ENCODE data around the gene APOL2.
"Not testable (repeated sequence)": the region's sequence is repeated elsewhere in the genome, so short reads cannot be mapped to it uniquely, and the experiment has no call there.

The APOL2 gene

GRCh38 chr22:36225333-36225922 lies 13.9 kb downstream of the APOL2 start:
- in situ Hi-C loops (cut with MboI; ENCODE audit: low sequenced_read_pairs), result no loop called here

DNA sequence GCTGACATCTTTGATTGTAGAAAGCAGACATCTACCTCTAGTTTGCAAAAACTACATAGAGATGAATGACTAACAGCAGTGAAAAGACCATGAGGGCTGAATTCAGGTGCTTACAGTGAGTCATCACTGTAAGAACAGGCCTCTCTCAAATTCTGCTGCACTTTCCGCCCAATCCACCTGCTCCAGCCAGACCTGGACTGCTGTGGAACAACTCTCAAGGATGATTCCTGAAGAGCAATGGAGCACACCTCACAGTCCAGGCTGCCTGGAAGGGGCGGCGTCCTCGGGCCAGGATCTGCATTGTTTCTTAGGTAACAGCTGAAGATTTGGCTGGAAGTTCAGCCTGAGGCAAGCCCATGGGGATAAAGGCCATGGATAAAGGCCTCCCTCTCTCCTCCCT lies 15.1 kb downstream of the APOL2 start:
- in situ Hi-C loops (cut with MboI; ENCODE audit: low sequenced_read_pairs), result no loop called here

GRCh38 chr22:36223504-36223903 lies 15.8 kb downstream of the APOL2 start:
- in situ Hi-C loops (cut with MboI; ENCODE audit: low sequenced_read_pairs), result no loop called here

DNA sequence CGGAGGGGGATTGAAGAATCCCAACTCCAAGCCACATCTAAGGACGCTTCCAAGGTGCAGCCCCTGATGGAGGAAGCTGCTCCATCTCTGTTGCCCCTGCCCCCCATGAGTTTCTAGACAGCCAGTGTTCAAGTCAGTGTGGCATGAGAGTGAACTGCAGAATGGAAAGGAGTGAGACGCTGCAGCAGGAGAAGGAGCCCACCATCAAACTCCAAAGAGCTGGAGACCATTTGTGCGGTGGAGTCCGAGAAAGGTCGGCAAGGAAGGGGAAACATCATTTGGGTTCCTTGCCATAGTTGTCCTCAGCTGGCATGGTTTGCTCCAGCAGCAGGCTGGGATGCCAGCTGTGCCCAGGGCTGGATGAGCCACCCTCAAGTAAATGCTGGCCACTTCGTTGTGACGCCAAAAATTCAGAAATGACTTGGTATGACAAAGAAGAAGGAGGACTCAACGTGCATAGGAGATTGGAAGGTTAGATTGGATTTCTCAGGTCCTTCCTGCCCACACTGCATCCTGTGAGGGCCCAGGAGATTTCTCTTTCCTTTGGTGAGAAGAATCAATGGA lies 16.4 kb downstream of the APOL2 start:
- in situ Hi-C loops (cut with MboI; ENCODE audit: low sequenced_read_pairs), result no loop called here

GRCh38 chr22:36221799-36222751 lies 17.3 kb downstream of the APOL2 start:
- in situ Hi-C loops (cut with MboI; ENCODE audit: low sequenced_read_pairs), result no loop called here

DNA sequence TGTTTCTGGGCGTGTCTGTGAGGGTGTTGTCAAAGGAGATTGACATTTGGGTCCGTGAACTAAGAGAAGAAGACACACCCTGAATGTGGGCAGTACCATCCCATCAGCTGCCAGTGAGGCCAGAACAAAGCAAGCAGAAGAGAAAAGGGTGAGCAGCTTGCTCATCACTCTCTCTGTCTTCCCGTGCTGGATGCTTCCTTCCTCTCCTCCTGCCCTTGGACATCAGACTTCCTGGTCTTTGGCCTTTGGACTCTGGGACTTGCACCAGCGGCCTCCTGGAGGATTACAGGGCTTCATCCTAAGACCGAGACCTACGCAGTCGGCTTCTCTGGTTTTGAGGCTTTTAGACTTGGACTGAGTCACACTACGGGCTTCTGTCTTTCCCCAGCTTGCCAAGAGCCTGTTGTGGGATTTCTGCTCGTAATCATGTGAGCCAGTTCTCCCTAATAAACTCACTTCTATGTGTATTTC lies 18.8 kb downstream of the APOL2 start:
- in situ Hi-C loops (cut with MboI; ENCODE audit: low sequenced_read_pairs), result no loop called here

DNA sequence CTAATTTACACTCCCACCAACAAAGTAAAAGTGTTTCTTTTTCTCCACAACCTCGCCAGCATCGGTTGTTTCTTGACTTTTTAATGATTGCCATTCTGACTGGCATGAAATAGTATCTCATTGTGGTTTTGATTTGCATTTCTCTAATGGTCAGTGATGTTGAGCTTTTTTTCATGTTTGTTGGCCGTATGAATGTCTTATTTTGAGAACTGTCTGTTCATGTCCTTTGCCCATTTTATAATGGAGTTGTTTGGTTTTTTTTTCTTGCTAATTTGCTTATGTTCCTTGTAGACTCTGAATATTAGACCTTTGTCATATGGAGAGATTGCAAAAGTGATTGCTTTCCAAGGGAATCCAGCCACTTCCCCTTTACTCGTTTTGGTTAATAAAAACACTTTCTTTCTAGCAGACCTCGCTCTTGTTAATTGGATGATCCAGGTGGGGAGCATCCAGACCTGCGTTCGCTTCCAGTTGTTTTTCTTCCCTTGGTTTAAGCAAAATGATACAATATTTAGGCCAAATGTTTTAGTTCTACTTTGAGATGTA lies 20.6 kb downstream of the APOL2 start:
- in situ Hi-C loops (cut with MboI; ENCODE audit: low sequenced_read_pairs), result no loop called here

GRCh38 chr22:36215981-36216380 lies 23.3 kb downstream of the APOL2 start:
- in situ Hi-C loops (cut with MboI; ENCODE audit: low sequenced_read_pairs), result no loop called here

DNA sequence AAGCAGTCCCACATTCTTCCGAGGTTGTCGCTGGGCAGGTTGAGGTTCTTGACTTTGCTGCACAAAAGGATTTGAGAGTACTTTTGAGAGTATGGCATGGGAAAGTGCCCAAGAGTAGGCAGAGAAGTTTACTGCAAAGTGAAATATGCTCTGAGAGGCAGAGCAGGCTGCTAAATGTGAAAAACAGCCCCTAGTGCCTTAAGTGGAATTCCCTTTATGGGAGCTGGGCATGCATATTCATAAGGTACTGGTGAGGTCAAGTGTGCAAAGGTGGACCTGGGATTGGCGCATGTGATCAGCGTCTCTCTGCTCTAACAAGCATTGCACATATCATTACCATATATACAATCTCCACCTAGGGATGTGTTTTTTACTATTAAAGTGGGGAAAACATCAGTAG lies 25.7 kb downstream of the APOL2 start:
- in situ Hi-C loops (cut with MboI; ENCODE audit: low sequenced_read_pairs), result no loop called here

GRCh38 chr22:36212901-36213300 lies 26.4 kb downstream of the APOL2 start:
- in situ Hi-C loops (cut with MboI; ENCODE audit: low sequenced_read_pairs), result no loop called here

DNA sequence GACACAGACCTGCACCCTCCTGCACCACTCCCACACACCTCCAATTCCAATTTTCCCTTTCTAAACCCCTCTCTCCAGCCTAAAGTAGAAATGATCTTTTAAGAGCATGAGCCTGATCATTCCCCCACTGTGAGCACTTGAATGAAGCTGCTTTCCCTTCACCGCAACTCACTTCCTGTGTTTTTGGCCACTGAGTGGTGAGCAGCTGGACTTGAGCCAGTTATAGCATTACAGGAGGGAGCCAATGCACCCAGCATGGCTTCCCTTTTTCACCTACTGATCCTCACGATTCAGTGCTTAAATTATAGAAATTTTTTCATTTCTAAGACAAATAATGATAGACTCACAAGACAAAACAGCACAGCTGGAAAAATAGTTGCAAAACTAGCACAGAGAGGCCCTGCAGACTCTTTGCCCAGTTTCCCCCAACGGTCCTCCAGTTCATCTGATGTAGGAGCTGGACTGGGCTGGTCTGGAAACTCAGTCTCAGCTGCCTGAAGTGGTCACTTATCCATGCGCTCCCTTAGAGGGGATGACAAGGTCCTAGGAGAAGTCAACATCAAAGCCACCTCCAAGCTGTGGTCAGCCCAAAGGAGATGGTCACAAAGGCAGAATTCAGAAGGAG lies 28.0 kb downstream of the APOL2 start:
- in situ Hi-C loops (cut with MboI; ENCODE audit: low sequenced_read_pairs), result no loop called here

DNA sequence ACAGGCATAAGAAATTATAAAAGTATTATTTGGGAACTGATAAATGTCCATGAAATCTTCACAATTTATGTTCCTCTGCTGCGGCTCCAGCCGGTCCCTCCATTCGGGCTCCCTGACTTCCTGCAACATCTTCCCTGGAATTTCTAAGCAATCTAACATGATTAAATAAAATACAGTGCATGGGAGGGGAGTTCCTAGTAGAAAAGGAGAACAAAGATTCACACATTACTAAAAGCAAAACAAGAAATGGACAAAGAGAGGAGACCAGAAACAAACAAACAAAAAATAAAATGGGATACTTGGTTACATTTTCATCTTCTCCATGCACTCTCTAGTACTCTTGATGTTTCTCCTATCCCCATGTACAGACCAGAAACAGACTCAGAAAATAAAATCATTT lies 29.1 kb downstream of the APOL2 start:
- in situ Hi-C loops (cut with MboI; ENCODE audit: low sequenced_read_pairs), result no loop called here

GRCh38 chr22:36209488-36209908 lies 29.8 kb downstream of the APOL2 start:
- in situ Hi-C loops (cut with MboI; ENCODE audit: low sequenced_read_pairs), result not testable (repeated sequence)

GRCh38 chr22:36208914-36209313 lies 30.4 kb downstream of the APOL2 start:
- in situ Hi-C loops (cut with MboI; ENCODE audit: low sequenced_read_pairs), result no loop called here

DNA sequence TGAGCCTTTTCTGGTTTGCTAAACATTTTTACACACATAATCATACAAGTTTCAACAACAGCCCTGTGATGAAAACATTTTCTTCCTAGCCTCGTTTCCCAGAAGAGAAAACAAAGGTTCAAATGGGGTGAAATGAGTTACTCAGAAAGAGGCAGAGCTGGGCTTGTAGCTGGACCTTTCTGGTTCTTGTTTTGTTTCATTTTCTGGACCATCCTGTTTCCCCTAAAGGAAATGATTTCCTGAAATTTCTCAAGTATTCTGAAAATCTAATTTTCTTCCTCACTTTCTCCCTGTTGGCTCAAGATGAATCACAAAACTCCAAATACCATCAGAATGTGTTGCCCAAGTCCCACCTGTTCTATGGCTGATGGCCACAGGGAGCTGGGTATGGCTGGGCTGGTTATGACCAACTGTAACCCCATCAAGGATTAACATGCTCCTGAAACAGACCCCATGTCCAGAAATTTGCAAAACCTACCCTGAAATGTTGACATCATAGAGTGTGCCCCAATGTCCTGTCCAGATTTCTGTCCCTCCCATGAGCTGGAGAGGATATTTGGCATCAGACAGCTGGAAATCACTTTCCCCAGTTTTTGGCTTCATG lies 31.1 kb downstream of the APOL2 start:
- in situ Hi-C loops (cut with MboI; ENCODE audit: low sequenced_read_pairs), result no loop called here

DNA sequence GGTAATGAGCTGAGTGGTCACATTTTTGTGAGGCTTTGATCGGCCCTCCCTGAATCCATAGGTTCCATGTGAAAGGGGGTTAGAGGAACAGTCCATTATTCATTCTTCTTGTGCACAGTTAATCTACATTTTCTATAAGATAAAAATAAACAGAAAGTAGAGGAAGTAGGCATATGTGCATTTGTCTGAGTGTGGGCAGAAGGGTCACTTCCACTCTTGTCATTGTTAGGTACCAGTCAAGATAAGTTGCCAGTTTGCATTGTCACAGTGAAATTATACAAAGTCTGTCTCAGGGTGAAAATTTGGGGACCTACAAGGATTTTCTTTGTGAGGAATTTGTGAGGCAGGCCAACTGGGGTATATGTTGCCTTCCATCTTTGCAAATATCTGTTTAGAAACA lies 33.1 kb downstream of the APOL2 start:
- in situ Hi-C loops (cut with MboI; ENCODE audit: low sequenced_read_pairs), result no loop called here

DNA sequence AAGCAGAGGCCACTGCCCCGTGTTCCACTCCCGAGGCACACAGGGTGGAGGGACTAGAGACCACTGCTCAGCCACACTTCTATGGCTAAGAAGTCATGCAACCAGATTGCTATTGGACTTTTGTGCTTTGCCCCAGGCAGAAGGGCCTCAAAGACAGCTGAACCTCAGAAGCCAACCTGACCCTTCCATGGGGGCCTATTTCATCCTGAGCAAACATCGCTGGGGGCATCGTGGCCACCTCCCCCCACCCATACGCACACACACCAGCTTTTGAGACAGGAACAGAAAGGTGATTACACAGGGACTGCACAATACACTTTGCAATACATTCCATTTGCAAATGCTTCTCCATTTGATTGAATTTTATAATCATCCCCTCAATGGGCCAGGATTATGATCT lies 33.8 kb downstream of the APOL2 start:
- in situ Hi-C loops (cut with MboI; ENCODE audit: low sequenced_read_pairs), result not testable (repeated sequence)

GRCh38 chr22:36204632-36205015 lies 34.7 kb downstream of the APOL2 start:
- in situ Hi-C loops (cut with MboI; ENCODE audit: low sequenced_read_pairs), result no loop called here

DNA sequence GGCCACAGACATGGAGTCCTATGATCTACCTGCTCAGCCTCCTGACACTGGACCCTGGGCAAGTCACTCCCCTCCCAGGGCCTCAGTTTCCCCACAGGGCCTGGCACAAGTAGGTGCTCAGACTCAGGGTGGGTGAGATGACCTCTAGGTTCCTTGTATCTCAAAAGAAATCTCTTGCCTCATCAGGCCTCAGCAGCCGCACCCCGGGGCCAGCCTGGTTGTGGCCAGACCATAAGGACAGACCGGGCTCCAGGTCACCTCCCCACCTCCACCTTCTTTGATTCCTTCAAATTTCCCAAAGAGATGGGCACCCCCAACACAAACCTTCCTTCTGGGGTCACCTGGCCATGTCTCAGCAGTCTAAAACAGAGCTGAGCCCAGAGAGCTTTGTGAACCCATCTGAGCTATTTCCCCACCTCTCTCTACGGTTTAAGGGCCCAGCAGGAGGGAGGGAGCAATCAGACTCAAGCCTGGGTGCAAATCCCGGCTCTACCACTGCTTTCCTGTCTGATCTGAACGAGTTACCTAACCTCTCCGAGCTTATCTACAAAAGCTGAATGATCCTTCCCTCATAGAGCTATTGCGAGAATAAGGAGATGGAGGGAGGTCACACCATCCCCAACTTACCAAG lies 35.2 kb downstream of the APOL2 start:
- in situ Hi-C loops (cut with MboI; ENCODE audit: low sequenced_read_pairs), result no loop called here

DNA sequence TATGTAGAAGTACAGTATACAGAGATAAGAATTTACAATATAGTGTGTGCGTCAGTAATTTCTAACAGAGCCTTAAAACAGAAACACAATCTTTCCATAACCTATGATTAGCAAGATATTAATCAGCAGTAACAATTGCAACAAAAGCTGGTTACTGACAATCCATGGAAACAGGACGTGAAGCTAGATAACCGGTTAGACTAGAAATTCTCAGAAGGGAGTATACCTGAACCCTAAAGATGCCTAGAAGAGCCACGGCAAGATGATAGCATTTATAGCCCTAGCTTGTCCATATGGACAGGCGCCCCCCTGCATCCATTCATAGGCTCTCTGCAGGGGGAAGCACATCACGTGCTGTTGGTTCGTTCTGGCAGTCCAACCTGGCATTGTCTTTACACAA lies 35.9 kb downstream of the APOL2 start:
- in situ Hi-C loops (cut with MboI; ENCODE audit: low sequenced_read_pairs), result not testable (repeated sequence)
